Measurements from ENCODE around the gene CCDC191.

Gene CCDC191

DNA sequence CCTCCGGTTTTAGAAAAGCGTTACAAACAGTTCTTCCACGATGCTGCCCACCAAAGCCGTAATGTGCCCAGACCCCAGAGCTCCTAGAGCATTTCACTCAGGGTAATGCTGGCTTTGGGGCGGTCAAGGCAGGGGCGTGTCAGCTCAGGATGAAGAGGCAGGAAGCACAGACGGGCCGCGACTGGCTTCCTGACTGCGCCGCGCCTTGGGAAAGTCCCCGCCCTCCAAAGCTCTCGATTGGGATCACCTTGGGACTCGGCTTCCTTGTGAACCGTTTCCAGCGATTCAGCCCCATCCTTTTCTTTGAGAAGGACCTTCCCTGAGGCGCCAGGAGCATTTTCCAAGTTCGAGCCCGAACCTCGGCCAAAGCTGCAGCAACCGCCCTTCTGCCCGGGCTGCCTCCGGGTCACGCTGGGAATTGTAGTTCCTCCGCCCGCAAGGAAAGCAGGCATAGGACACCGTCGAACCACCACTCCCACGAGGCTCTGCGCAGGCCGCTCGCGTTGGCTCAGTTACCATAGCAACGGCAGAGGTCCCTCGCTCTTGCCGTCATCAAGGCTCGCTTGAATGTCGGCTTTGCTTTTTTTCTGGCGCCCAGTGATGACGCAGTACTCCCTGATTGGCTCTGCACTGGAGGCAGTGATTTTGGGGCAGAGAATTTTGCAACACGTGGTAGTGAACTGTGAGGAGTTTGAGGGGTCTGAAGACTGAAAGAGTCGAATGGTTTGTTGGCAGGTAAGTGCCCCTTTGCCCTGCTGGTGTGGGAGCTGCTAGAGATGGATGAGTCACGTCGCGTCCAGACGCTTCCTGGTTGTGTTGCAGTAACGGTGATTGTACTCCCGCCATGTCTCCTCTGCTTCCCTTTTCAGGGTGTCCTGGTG, at the start of gene CCDC191, which contains the start of gene QTRT2:
Gene CCDC191 (minus strand): TSS at position 397 of the 881 bp plus-strand sequence. CDS start 60 bp downstream, at position 337.
Gene QTRT2 (plus strand): TSS at position 608 of the 881 bp plus-strand sequence. CDS start 8,521 bp downstream, outside the sequence.
- peak; percentile 100 for DNase-seq

DNA sequence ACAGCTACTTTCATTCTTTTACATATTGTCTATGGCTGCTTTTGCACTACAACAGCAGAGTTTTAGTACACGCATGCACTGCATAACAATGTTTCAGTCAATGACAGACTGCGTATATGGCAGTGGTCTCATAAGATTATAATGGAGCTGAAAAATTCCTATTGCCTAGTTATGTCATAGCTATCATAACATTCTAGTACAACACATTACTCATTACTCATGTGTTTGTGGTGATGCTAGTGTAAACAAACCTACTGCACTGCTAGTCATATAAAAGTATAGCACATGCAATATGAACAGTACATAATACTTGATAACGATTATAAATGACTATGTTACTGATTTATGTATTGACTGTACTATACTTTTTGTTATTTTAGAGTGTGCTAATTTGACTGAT, 48.1 kb upstream of the CCDC191 start:
- no peak for DNase-seq

GRCh38 chr3:114103858-114104257, 47.5 kb upstream of the CCDC191 start:
- DNase-seq, result no peak

- DNase-seq, result no peak
Measured at GRCh38 chr3:114103181-114103580, 46.9 kb upstream of the CCDC191 start.

DNA sequence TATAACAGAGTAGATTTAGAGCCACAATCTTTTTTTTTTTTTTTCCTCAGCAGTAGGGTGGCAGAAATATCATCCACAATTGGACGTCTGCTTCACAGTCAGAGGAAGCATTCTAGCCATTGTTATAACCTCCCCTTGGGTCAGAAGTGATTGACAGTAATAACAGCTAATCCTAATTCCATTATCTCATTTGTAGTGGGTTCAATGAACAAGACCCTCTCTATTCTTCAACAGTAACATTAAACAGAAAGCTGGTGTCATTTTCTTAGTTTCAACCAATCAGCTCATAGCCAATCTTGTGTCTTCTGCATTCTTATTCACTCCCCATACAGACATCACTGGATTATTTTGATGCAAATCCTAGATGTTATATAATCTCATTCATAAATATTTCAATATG, 44.8 kb upstream of the CCDC191 start:
- DNase-seq, result no peak

- DNase-seq, result no peak
Measured at GRCh38 chr3:114095796-114096195, 39.5 kb upstream of the CCDC191 start.

GRCh38 chr3:114093596-114093995, 37.3 kb upstream of the CCDC191 start:
- DNase-seq, result no peak

- DNase-seq, result no peak
Measured at GRCh38 chr3:114093016-114093380, 36.7 kb upstream of the CCDC191 start.

GRCh38 chr3:114092151-114093015, 36.1 kb upstream of the CCDC191 start:
- peak; percentile 29 for DNase-seq

DNA sequence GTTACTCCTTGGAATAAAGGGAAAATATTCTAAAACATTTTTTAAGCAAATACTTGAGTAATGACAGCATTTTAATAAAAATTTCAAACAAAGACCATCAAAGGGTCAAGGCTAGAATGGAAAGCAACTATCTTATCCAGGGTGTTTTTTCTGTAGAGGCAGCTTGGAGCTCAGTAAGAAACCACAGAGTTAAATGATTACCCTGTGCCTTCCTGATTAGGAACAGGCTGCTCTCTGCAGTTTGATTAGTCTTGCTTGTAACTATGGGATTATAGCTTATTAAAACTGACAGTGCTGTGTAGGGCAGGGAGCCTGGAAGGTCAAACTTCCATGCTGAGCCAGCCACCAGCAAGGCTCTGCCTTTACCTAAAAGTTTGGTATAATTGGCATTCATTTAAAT, 33.3 kb upstream of the CCDC191 start:
- DNase-seq, result no peak

GRCh38 chr3:114086356-114086755, 30.0 kb upstream of the CCDC191 start:
- no peak for DNase-seq

DNA sequence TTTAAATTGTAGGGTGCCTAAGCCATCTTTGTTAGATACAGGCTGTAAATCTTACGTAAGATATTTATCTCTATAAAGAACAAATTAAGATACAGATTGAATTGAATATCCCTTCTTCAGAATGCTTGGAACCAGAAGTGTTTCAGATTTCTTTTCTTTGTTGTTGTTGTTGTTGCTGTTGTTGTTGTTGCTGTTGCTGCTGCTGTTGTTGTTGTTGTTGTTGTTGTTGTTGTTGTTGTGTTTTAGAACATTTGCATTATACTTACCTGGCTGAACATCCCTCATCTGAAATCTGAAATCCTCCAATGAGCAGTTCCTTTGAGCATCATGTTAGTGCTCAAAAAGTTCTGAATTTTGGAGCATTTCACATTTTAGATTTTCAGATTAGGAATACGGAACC, 26.8 kb upstream of the CCDC191 start:
- no peak for DNase-seq

DNA sequence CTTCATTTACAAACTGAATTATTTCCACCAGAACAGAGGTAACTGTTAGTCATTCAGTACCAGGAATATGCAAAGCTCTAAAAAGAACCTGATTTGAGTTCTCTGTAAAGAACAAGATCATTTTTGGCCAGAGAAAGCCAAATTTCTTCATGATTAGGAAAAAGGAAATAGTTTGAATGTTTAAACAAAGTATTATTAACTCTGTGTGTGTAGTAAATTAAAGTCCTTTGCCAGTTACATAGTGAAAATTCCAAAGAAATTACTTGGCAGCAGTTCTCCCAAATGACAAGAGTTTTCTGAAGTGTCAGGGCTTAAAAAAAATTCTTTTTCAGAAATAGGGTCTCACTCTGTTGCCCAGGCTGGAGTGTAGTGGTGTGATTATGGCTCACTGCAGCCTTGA, 24.7 kb upstream of the CCDC191 start:
- no peak for DNase-seq

- no peak for DNase-seq
Measured at GRCh38 chr3:114080201-114080600, 23.9 kb upstream of the CCDC191 start.

- DNase-seq, result no peak
Measured at GRCh38 chr3:114079761-114080160, 23.4 kb upstream of the CCDC191 start.

- no peak for DNase-seq
Measured at GRCh38 chr3:114078126-114078525, 21.8 kb upstream of the CCDC191 start.

- no peak for DNase-seq
Measured at GRCh38 chr3:114076711-114077110, 20.4 kb upstream of the CCDC191 start.

DNA sequence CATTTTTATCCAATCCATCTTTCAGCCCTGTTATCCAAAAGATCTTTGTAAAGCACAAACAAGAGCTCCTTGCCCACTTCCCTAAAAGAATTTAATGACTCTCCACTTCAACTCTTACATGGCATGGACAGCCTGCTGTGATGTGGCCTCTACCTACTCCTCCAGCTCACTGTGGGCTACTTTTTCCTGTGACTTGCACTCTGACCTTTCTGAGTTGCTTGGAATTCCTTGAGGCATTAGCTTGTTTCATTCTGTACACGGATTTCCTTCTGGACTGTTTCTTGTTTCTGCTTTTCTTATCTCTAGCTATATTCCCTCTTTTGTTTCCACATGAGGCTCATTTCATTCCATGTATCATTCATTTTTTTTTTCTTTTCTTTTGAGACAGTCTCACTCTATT, 15.5 kb upstream of the CCDC191 start:
- no peak for DNase-seq

DNA sequence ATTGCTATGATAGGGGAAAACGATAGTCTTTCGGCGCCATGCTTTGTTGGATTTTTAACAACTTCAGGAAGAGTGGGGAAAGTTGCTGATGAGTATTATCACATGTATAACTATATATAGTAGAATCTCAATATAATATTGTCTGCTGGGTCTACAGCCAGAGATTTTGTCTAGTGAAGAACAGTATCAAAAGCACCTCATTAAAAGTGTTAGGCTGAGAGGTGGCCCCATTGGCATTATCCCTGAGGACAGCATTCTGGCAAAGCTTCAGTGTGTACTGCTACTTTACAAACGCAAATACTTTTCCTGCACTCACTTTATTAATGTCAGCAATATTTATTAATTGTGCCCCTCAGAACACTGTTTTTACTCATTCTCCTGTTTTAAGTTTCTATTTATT, 12.0 kb upstream of the CCDC191 start:
- DNase-seq, result no peak

GRCh38 chr3:114067804-114068203, 11.5 kb upstream of the CCDC191 start:
- no peak for DNase-seq

- DNase-seq, result no peak
Measured at GRCh38 chr3:114060906-114061655, 4.8 kb upstream of the CCDC191 start.

GRCh38 chr3:114058646-114059045, 2.3 kb upstream of the CCDC191 start:
- no peak for DNase-seq

DNA sequence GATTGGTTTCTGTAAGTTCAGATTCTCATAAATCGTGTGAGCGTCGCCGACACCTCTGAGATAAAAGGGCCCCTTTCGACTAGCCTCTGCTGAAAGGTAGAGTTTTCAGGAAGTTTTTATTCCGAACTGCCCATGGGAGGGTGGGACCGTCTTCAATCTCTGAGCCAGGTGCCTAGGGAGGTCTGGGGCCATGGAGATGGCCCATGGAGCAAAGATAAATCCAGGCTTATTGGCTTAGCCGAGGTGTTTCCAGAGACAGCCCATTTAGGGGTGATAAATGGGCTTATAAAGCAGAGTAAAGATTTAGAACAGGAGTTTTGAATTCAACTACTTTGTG, 653 bp upstream of the CCDC191 start:
- no peak for DNase-seq
